ENCODE results near the gene SLC19A3.
A peak's percentile ranks its signal among the peaks of the same experiment; 100 is the strongest.
"Not testable (repeated sequence)": the region's sequence is repeated elsewhere in the genome, so short reads cannot be mapped to it uniquely, and the experiment has no call there.

SLC19A3 gene

DNA sequence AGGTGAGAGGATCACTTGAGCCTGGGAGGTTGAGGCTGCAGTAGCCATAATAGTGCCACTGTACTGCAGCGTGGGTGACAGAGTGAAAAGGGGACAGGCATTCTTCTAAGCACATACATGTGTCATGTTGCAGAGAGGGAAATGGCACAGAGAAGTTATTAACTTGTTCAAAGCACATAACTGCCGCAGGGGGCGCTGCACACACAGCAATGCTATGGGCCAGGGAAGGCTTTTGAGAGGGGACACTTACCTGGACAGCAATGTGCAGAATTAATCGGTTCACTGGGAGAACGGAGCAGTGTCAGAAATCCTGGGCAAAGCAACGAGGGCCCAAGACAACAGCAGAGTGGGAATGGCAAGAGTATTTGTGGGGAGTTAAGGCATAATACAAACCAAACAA is 30.3 kb upstream of the SLC19A3 start:
- H3K4me3 ChIP-seq (ENCODE audit: low read length), result no peak overlapping the region
- TF ChIP-seq, protein P1, sequence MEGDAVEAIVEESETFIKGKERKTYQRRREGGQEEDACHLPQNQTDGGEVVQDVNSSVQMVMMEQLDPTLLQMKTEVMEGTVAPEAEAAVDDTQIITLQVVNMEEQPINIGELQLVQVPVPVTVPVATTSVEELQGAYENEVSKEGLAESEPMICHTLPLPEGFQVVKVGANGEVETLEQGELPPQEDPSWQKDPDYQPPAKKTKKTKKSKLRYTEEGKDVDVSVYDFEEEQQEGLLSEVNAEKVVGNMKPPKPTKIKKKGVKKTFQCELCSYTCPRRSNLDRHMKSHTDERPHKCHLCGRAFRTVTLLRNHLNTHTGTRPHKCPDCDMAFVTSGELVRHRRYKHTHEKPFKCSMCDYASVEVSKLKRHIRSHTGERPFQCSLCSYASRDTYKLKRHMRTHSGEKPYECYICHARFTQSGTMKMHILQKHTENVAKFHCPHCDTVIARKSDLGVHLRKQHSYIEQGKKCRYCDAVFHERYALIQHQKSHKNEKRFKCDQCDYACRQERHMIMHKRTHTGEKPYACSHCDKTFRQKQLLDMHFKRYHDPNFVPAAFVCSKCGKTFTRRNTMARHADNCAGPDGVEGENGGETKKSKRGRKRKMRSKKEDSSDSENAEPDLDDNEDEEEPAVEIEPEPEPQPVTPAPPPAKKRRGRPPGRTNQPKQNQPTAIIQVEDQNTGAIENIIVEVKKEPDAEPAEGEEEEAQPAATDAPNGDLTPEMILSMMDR (IDR thresholded peaks at IDR 0.05; ENCODE audit: insufficient read depth, low read depth, low read length, missing control alignments), result peak; percentile 28
- peak; percentile 20 for DNase-seq (ENCODE audit: low read depth)

- TF ChIP-seq, protein P1 (IDR thresholded peaks at IDR 0.05; ENCODE audit: insufficient read depth, low read depth, low read length, missing control alignments), result no peak
Observed at GRCh38 chr2:227745594-227745993, 27.8 kb upstream of the SLC19A3 start, which contains the start of gene SCYGR8. Gene SCYGR8, plus strand, starts transcription at chr2:227745894. Its CDS starts 0 bp downstream, at chr2:227745894.

GRCh38 chr2:227740705-227741104 is 22.9 kb upstream of the SLC19A3 start:
- H3K4me3 ChIP-seq (ENCODE audit: low read length), result not testable (repeated sequence)
- TF ChIP-seq, protein P1 (IDR thresholded peaks at IDR 0.05; ENCODE audit: insufficient read depth, low read depth, low read length, missing control alignments), result peak; percentile 23
- DNase-seq (ENCODE audit: low read depth), result peak; percentile 14

More at GRCh38 chr2:227745594-227745993, 27.8 kb upstream of the SLC19A3 start, which contains the start of gene SCYGR8:
- DNase-seq (ENCODE audit: low read depth), result no peak
- H3K4me3 ChIP-seq (ENCODE audit: low read length), result no peak within 1 kb of the TSS

DNA sequence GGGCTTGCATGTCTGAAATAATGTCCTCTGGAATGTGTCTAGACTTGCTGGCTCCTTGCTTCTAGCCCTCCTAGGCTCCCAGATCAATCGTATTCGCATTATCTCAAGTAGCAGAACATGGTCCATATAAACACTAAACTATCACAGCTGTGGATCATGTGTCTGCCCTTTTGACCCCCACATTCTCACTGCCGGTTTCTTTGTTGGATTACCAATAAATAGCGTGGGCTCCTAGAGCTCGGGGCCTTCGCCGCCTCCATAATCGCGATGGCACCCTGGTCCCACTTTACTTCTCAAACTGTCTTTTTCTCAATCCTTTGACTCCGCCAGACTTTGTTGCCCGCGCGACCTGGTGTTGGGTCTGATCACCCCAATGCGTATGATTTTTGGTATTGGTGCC is 21.5 kb upstream of the SLC19A3 start:
- no peak overlapping the region for H3K4me3 ChIP-seq (ENCODE audit: low read length)
- DNase-seq (ENCODE audit: low read depth), result no peak
- TF ChIP-seq, protein P1 (IDR thresholded peaks at IDR 0.05; ENCODE audit: insufficient read depth, low read depth, low read length, missing control alignments), result no peak

DNA sequence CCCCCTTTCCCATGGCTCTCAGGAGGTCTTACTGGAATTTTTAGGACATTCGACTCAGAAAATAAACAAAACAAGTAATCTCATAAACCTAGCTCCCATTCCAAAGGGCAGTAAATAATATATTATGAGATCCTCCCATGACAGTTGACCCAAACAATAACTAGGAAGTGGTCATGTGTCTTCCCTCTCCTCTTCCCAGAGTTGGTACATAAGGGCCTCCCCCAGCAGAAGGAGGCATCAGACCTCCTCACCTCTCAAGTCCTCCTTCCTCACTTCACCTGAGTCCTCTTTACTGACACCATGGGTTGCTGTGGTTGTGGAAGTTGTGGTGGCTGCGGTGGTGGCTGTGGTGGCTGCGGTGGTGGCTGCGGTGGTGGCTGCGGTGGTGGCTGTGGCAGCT is 10.2 kb upstream of the SLC19A3 start, which contains the start of gene SCYGR7:
SCYGR7 (plus strand) TSS at position 301 of the 400 bp plus-strand sequence; CDS start at position 301, 0 bp downstream.
- H3K4me3 ChIP-seq (ENCODE audit: low read length), result no peak within 1 kb of the TSS
- no peak for DNase-seq (ENCODE audit: low read depth)
- TF ChIP-seq, protein P1 (IDR thresholded peaks at IDR 0.05; ENCODE audit: insufficient read depth, low read depth, low read length, missing control alignments), result no peak

DNA sequence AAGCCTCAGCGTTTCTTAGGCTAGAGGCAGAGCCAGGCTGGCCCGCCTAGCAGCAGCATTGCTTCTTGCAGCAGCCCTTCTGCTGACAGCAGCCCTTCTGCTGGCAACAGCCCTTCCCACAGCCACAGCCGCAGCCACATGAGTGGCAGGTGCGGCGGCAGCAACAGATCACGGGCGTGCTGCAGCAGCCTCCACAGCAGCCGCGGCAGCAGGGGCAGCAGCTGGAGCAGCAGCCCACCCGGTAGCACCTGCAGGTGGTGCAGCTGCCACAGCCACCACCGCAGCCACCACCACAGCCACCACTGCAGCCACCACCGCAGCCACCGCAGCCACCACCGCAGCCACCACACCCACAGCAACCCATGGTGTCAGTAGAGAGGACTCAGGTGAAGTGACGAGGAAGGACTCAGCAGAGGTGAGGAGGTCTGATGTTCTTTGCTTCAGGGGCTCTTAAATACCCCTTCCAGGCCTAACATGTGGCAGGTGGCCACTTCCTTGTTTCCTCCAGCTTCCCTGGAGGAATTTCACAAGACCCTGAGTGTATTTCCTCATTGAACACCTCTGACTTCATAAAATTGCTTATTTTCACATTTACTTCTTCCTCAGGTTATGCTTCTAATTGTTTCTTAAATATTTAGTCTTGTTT is 6.7 kb upstream of the SLC19A3 start, which contains the start of gene SCYGR6:
SCYGR6 (minus strand) TSS at position 364 of the 646 bp plus-strand sequence; CDS start at position 364, 0 bp downstream.
- TF ChIP-seq, protein P1 (IDR thresholded peaks at IDR 0.05; ENCODE audit: insufficient read depth, low read depth, low read length, missing control alignments), result no peak
- DNase-seq (ENCODE audit: low read depth), result no peak
- H3K4me3 ChIP-seq (ENCODE audit: low read length), result no peak within 1 kb of the TSS

DNA sequence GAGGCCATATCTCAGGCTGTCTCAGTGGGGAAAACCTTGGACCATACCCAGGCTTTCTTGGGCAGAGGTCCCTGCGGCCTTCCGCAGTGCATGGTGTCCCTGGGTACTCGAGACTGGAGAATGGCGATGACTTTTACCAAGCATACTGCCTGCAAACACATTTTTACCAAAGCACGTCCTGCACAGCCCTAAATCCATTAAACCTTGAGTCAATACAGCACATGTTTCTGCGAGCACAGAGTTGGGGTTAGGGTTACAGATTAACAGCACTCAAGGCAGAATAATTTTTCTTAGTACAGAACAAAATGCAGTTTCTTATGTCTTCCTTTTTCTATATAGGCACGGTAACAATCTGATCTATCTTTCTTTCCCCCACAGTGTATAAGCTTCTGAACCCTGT is 5.0 kb upstream of the SLC19A3 start:
- H3K4me3 ChIP-seq (ENCODE audit: low read length); DNase-seq (ENCODE audit: low read depth): not testable (repeated sequence)

Data from epithelial cell of esophagus (primary cell).